ENCODE results near the gene ATP6V1E1. TPM values are rescaled to one million over a fixed set of nuclear protein-coding genes. Genes with fewer than 3 reads are reported as not detected.
"Not testable (repeated sequence)": the region's sequence is repeated elsewhere in the genome, so short reads cannot be mapped to it uniquely, and the experiment has no call there.

ATP6V1E1 gene
- total and polyA plus RNA-seq, 12 donors, result 88.1 to 388 (median 184) TPM

DNA sequence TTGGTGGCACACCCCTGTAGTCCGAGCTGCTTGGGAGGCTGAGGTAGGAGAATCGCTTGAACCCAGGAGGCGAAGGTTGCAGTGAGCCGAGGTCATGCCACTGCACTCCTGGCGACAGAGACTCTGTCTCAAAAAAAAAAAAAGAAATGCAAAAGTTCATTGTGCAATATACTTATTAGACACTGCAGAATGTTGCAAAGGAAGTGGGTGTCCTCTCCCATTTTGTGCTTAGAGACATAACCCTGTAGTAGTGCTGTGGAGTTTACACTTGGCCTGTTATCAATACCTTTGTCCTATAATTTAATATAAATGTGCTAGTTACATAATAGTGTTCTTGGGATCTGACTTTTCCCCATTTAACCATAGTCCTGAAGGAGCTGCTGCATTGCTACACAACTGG is 19.4 kb upstream of the ATP6V1E1 start:
- intact Hi-C loops (cut with DNase I), result loop anchor here in 1 of 2 donors (10.0 kb wide), 1 partner anchor 47 kb away; no protein-coding TSS in a partner anchor
- Histone ChIP-seq H3K27ac (no peak overlapping the region), H3K9me3 (replicated peaks in 1 of 3) (no peaks in the 10 kb centered on the region), H3K27me3 (no peaks in the 10 kb centered on the region), H3K4me1 (replicated peaks in 1 of 2) (no peaks in the 10 kb centered on the region), H3K36me3 (replicated peaks in 1 of 2) (no peaks in the 10 kb centered on the region), H3K4me3 (no peak overlapping the region)
- TF ChIP-seq, protein P1, sequence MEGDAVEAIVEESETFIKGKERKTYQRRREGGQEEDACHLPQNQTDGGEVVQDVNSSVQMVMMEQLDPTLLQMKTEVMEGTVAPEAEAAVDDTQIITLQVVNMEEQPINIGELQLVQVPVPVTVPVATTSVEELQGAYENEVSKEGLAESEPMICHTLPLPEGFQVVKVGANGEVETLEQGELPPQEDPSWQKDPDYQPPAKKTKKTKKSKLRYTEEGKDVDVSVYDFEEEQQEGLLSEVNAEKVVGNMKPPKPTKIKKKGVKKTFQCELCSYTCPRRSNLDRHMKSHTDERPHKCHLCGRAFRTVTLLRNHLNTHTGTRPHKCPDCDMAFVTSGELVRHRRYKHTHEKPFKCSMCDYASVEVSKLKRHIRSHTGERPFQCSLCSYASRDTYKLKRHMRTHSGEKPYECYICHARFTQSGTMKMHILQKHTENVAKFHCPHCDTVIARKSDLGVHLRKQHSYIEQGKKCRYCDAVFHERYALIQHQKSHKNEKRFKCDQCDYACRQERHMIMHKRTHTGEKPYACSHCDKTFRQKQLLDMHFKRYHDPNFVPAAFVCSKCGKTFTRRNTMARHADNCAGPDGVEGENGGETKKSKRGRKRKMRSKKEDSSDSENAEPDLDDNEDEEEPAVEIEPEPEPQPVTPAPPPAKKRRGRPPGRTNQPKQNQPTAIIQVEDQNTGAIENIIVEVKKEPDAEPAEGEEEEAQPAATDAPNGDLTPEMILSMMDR (IDR thresholded peaks at IDR 0.05), result no peak
- TF ChIP-seq POLR2A (IDR thresholded peaks at IDR 0.05), result no peak
- WGBS, 4 donors, result 75 to 90% (median 86%) methylated on average over 5 of the region's 5 CpGs
- peak in 1 of 7 donors; percentile 14 for DNase-seq

GRCh38 chr22:17647452-17647851 is 18.9 kb upstream of the ATP6V1E1 start:
- H3K27me3 ChIP-seq, result no peaks in the 10 kb centered on the region

GRCh38 chr22:17642357-17642756 is 13.8 kb upstream of the ATP6V1E1 start:
- peaks cover 13 to 20% of the 10 kb centered on the region in 2 donors for H3K4me1 ChIP-seq (replicated peaks in 1 of 2)
- DNase-seq; H3K27ac ChIP-seq; H3K27me3 ChIP-seq; H3K36me3 ChIP-seq (replicated peaks in 1 of 2); H3K4me3 ChIP-seq; H3K9me3 ChIP-seq (replicated peaks in 1 of 3): not testable (repeated sequence)
- intact Hi-C loops (cut with DNase I), result loop anchor here in 1 of 2 donors (10.0 kb wide), 1 partner anchor 52 kb away; no protein-coding TSS in a partner anchor
- 84 to 100% (median 91%) methylated on average over 4 of the region's 4 CpGs for WGBS, 4 donors

More at GRCh38 chr22:17647452-17647851, 18.9 kb upstream of the ATP6V1E1 start:
- no peak for TF ChIP-seq POLR2A (IDR thresholded peaks at IDR 0.05)
- H3K27ac ChIP-seq, result no peak overlapping the region
- H3K36me3 ChIP-seq (replicated peaks in 1 of 2), result no peaks in the 10 kb centered on the region
- no peak for DNase-seq
- H3K9me3 ChIP-seq (replicated peaks in 1 of 3), result no peaks in the 10 kb centered on the region
- no peak overlapping the region for H3K4me3 ChIP-seq
- intact Hi-C loops (cut with DNase I), result loop anchor here in 1 of 2 donors (10.0 kb wide), 1 partner anchor 47 kb away; no protein-coding TSS in a partner anchor
- 93 to 95% (median 94%) methylated on average over 5 of the region's 5 CpGs for WGBS, 4 donors
- H3K4me1 ChIP-seq (replicated peaks in 1 of 2), result no peaks in the 10 kb centered on the region

- no peaks in the 10 kb centered on the region for H3K27me3 ChIP-seq
- H3K4me3 ChIP-seq, result no peak overlapping the region
- H3K9me3 ChIP-seq (replicated peaks in 1 of 3), result no peaks in the 10 kb centered on the region
- DNase-seq, result no peak
- H3K36me3 ChIP-seq (replicated peaks in 1 of 2), result no peaks in the 10 kb centered on the region
- intact Hi-C loops (cut with DNase I), result loop anchor here in 1 of 2 donors (10.0 kb wide), 1 partner anchor 54 kb away; no protein-coding TSS in a partner anchor
- 56 to 92% (median 67%) methylated on average over 3 of the region's 3 CpGs for WGBS, 4 donors
- no peak overlapping the region for H3K27ac ChIP-seq
- H3K4me1 ChIP-seq (replicated peaks in 1 of 2), result peaks cover 14 to 20% of the 10 kb centered on the region in 2 donors
- TF ChIP-seq POLR2A (IDR thresholded peaks at IDR 0.05), result no peak
- TF ChIP-seq, protein P1 (IDR thresholded peaks at IDR 0.05), result no peak
Measured at GRCh38 chr22:17641269-17641668, 12.7 kb upstream of the ATP6V1E1 start.

- Histone ChIP-seq H3K36me3 (replicated peaks in 1 of 2) (no peaks in the 10 kb centered on the region), H3K27me3 (no peaks in the 10 kb centered on the region), H3K9me3 (replicated peaks in 1 of 3) (no peaks in the 10 kb centered on the region), H3K4me3 (peak overlapping the region; percentile 49 to 99 (median 62)), H3K4me1 (replicated peaks in 1 of 2) (peaks cover 14 to 22% of the 10 kb centered on the region in 2 donors), H3K27ac (peak overlapping the region; percentile 97 to 100 (median 99))
- DNase-seq, result peak; percentile 26 to 64 (median 41)
- TF ChIP-seq POLR2A (IDR thresholded peaks at IDR 0.05), result peak; percentile 19 to 43
- TF ChIP-seq, protein P1 (IDR thresholded peaks at IDR 0.05), result no peak
- WGBS, 4 donors, result 3 to 6% (median 4%) methylated on average over 8 of the region's 8 CpGs
- intact Hi-C loops (cut with DNase I), result loop anchor here in 1 of 2 donors (10.0 kb wide), 1 partner anchor 64 kb away; no protein-coding TSS in a partner anchor
Measured at GRCh38 chr22:17639247-17639741, 10.7 kb upstream of the ATP6V1E1 start.

Measured in adrenal gland (tissue), 12 donors.